ENCODE measurements around the gene TRIP10. TPM values are rescaled to one million over a fixed set of nuclear protein-coding genes. Genes with fewer than 3 reads are reported as not detected.
A peak's percentile ranks its signal among the peaks of the same experiment; 100 is the strongest.
"Not testable (repeated sequence)": the region's sequence is repeated elsewhere in the genome, so short reads cannot be mapped to it uniquely, and the experiment has no call there.

The TRIP10 gene
- total RNA-seq, 1 experiment from 2014 or later = 58.3 TPM

DNA sequence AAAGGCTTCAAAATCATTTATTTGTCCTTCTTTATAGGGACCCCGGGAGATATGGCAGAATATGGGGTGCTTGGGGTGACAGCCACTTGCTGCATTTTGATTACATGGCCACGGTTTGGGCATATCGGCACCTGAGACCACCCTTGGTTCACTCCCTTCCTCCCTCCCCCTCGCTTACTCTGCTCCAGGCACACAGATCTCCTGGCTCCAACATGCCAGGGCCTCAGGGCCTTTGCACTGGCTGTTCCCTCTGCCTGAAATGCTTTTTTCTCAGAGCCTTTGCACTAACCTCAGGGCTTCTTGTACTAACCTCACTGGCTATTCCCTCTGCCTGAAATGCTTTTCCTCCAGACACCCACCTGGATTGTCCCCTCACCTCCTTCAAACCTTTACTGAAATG is 56.8 kb downstream of the TRIP10 start:
- DNase-seq (ENCODE audit: low spot score) = no peak

DNA sequence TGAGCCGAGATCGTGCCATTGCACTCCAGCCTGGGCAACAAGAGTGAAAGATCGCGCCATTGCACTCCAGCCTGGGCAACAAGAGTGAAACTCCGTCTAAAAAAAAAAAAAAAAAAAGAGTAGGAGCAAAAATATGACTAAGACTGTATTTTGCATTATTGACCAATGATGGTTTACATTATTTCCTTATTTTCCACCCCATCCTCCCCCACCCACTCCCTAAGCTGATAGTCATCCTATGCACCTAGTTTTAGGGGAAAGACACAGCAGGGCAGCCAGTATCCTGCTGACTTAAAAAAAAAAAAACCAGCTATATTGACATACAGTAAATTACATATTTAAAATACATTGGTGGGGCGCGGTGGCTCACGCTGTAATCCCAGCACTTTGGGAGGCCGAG is 58.2 kb downstream of the TRIP10 start:
- DNase-seq (ENCODE audit: low spot score) = no peak

DNA sequence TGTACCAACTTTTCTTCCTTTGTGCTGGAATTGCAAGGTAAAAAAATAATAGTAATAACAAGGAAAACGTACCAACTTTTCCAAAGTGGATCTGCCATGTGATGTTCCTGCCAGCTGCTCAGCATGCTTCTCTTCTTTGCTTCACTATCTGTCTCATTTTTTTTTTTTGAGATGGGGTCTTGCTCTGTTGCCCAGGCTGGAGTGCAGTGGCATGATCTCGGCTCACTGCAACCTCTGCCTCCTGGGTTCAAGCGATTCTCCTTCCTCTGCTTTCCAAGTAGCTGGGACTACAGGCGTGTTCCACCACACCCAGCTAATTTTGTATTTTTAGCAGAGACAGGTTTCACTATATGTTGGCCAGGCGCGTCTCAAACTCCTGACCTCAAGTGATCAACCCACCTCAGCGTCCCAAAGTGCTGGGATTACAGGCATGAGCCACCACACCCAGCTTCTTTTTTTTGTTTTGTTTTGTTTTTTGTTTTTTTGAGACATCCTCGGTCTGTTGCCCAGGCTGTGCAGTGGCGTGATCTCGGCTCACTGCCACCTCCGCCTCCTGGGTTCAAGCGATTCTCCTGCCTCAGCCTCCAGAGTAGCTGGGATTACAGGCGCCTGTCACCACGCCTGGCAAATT is 60.8 kb downstream of the TRIP10 start:
- DNase-seq (ENCODE audit: low spot score) = not testable (repeated sequence)

DNA sequence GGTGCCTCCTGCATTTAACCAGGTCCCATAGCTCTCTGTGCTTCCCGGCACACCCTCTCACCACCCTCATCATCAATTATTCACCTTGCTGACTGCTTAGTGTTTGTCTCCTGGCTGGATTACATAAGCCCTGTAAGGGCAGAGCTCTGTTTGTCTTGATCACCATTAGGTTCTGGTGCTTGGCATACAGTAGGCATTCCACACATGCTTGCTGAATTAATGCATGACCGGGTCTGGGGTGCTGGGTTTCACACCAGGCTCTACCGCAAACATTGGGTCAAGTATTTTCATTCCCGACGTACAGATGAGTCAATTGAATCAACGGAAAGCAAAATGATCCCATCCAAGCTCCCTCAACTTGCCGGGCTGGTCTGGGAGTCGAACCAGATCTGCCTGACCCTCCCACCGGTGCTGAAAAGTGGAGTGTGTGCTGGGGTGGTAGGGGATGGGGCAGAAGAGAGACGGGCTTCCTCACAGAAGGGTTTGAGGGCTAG is 61.6 kb downstream of the TRIP10 start:
- peak; percentile 70 for DNase-seq (ENCODE audit: low spot score)

Other genes starting within 250 kb of the TRIP10 start
- 9.1 and 12.6 TPM in 2 replicates for gene TUBB4A, start 237.4 kb upstream of the TRIP10 start, total RNA-seq (2014; rRNA removed; shearing (Covaris generic))
- not detected in 2 replicates for gene TNFSF9, start 208.7 kb upstream of the TRIP10 start, total RNA-seq (2014; rRNA removed; shearing (Covaris generic))
- 22.7 and 57.3 TPM in 2 replicates for gene CD70, start 148.5 kb upstream of the TRIP10 start, total RNA-seq (2014; rRNA removed; shearing (Covaris generic))
- 0.10 TPM in 1 of 2 replicates, not detected in the other for gene TNFSF14, start 69.5 kb upstream of the TRIP10 start, total RNA-seq (2014; rRNA removed; shearing (Covaris generic))
- 0.47 and 1.9 TPM in 2 replicates for gene C3, start 19.0 kb upstream of the TRIP10 start, total RNA-seq (2014; rRNA removed; shearing (Covaris generic))
- 57.8 and 62.3 TPM in 2 replicates for gene GPR108, start 2.1 kb upstream of the TRIP10 start, total RNA-seq (2014; rRNA removed; shearing (Covaris generic))
- not detected in 2 replicates for gene SH2D3A, start 27.8 kb downstream of the TRIP10 start, total RNA-seq (2014; rRNA removed; shearing (Covaris generic))
- 0.14 TPM in 1 of 2 replicates, not detected in the other for gene VAV1, start 33.0 kb downstream of the TRIP10 start, total RNA-seq (2014; rRNA removed; shearing (Covaris generic))
- gene ADGRE1, start 147.9 kb downstream of the TRIP10 start, total RNA-seq (2014; rRNA removed; shearing (Covaris generic)) = 0.45 and 1.1 TPM in 2 replicates